Liver (tissue), 2 donors: ENCODE data around the gene XYLT1.

Experiments
- JUND ChIP-seq, 2 donors: IDR thresholded peaks; 2 replicates each; pipeline ENCODE4 v1.6.1; 2016; ENCODE audit warnings: antibody characterized with exemption in 2 of 2
- NR2F2 ChIP-seq: IDR thresholded peaks from 2 replicates; pipeline ENCODE4 v1.6.1; 2016; ENCODE audit warnings: antibody characterized with exemption
- donor health status: healthy.

GRCh38 chr16:17131351-17131750 is 339.4 kb downstream of the XYLT1 start:
- TF ChIP-seq JUND (IDR thresholded peaks at IDR 0.05) (no peak), NR2F2 (no peak)
